ENCODE data around the gene CLTCL1.

DNA sequence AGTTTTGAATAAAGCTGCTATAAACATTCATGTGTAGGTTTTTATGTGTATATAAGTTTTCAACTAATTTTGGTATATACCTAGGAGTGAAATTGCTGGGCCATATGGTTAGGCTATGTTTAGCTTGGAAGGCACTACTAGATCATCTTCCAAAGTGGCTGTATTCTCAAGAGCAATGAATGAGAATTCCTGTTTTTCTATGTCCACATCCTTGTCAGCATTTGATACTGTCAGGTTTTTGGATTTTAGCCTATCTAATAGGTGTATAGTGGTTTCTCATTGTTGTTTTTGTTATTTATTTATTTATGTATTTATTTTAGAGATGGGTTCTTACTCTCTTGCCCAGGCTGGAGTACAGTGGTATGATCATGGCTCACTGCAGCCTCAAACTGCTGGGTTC is 26.3 kb upstream of the CLTCL1 start:
- TF ChIP-seq CTCF (IDR thresholded peaks at IDR 0.05) (no peak), ZFX (IDR thresholded peaks at IDR 0.05; ENCODE audit: borderline replicate concordance) (no peak)
